ENCODE measurements around the gene COPZ1.

Gene COPZ1

GRCh38 chr12:54303640-54304039, 21.3 kb upstream of the COPZ1 start:
- Histone ChIP-seq H2BK5ac (ENCODE audit: low read depth, low read length, poor library complexity) (no peak overlapping the region), H3K4me2 (ENCODE audit: low read length) (no peak overlapping the region), H3K14ac (ENCODE audit: low read length) (no peak overlapping the region), H3K36me3 (ENCODE audit: control insufficient read depth in 1 of 2, insufficient read depth in 2 of 2, low read length in 2 of 2) (no peaks in the 10 kb centered on the region), H4K8ac (ENCODE audit: low read depth, low read length) (no peak overlapping the region), H3K4me1 (ENCODE audit: control insufficient read depth in 1 of 2, insufficient read depth in 2 of 2, low read length in 2 of 2) (peaks cover 18 to 19% of the 10 kb centered on the region in 2 experiments), H3K79me1 (ENCODE audit: low read length) (peaks cover 5% of the 10 kb centered on the region), H3K18ac (ENCODE audit: low read length) (no peak overlapping the region), H3K4me3 (ENCODE audit: low read depth, low read length) (no peak overlapping the region), H3K4ac (ENCODE audit: low read depth, low read length) (no peak overlapping the region), H4K91ac (ENCODE audit: low read depth, low read length) (no peak overlapping the region), H2AFZ (ENCODE audit: insufficient read depth, low read length, poor library complexity) (no peak overlapping the region), H3K9ac (ENCODE audit: low read length) (no peak overlapping the region), H3K27ac (ENCODE audit: low read depth, low read length) (no peak overlapping the region), H3K9me3 (ENCODE audit: insufficient read depth, low read depth, low read length) (no peaks in the 10 kb centered on the region), H3K23ac (ENCODE audit: low read length) (no peak overlapping the region), H3K79me2 (ENCODE audit: control insufficient read depth, insufficient read depth, low read length, poor library complexity) (no peaks in the 10 kb centered on the region), H3K27me3 (ENCODE audit: insufficient read depth, low read length) (no peaks in the 10 kb centered on the region), H2BK12ac (ENCODE audit: low read length) (no peak overlapping the region), H2AK5ac (ENCODE audit: low read length) (no peak overlapping the region), H4K12ac (ENCODE audit: low read depth, low read length) (no peak overlapping the region), H2BK120ac (ENCODE audit: insufficient read depth, low read length, poor library complexity) (no peak overlapping the region)
- DNase-seq = no peak

- Histone ChIP-seq H3K18ac (ENCODE audit: low read length) (no peak overlapping the region), H3K4me1 (ENCODE audit: control insufficient read depth in 1 of 2, insufficient read depth in 2 of 2, low read length in 2 of 2) (peaks cover 18 to 19% of the 10 kb centered on the region in 2 experiments), H2BK120ac (ENCODE audit: insufficient read depth, low read length, poor library complexity) (no peak overlapping the region), H2AK5ac (ENCODE audit: low read length) (no peak overlapping the region), H3K4me3 (ENCODE audit: low read depth, low read length) (no peak overlapping the region), H3K9me3 (ENCODE audit: insufficient read depth, low read depth, low read length) (no peaks in the 10 kb centered on the region), H3K36me3 (ENCODE audit: control insufficient read depth in 1 of 2, insufficient read depth in 2 of 2, low read length in 2 of 2) (no peaks in the 10 kb centered on the region), H3K9ac (ENCODE audit: low read length) (no peak overlapping the region), H3K27me3 (ENCODE audit: insufficient read depth, low read length) (no peaks in the 10 kb centered on the region), H3K14ac (ENCODE audit: low read length) (no peak overlapping the region), H3K4ac (ENCODE audit: low read depth, low read length) (no peak overlapping the region), H2BK12ac (ENCODE audit: low read length) (no peak overlapping the region), H2AFZ (ENCODE audit: insufficient read depth, low read length, poor library complexity) (no peak overlapping the region), H2BK5ac (ENCODE audit: low read depth, low read length, poor library complexity) (no peak overlapping the region), H4K91ac (ENCODE audit: low read depth, low read length) (no peak overlapping the region), H3K79me1 (ENCODE audit: low read length) (peaks cover 5% of the 10 kb centered on the region), H3K4me2 (ENCODE audit: low read length) (no peak overlapping the region), H4K8ac (ENCODE audit: low read depth, low read length) (peak overlapping the region; percentile 53), H3K79me2 (ENCODE audit: control insufficient read depth, insufficient read depth, low read length, poor library complexity) (no peaks in the 10 kb centered on the region), H4K12ac (ENCODE audit: low read depth, low read length) (no peak overlapping the region), H3K27ac (ENCODE audit: low read depth, low read length) (no peak overlapping the region), H3K23ac (ENCODE audit: low read length) (no peak overlapping the region)
- WGBS (ENCODE audit: extremely low coverage, insufficient coverage, insufficient read length) = no CpG with 5 or more reads among the region's 12 CpGs
- peak; percentile 89 to 92 for DNase-seq
Measured at GRCh38 chr12:54304187-54304810, 20.6 kb upstream of the COPZ1 start.

- Histone ChIP-seq H4K8ac (ENCODE audit: low read depth, low read length) (no peak overlapping the region), H3K14ac (ENCODE audit: low read length) (no peak overlapping the region)
- no CpG with 5 or more reads among the region's 8 CpGs for WGBS (ENCODE audit: extremely low coverage, insufficient coverage, insufficient read length)
Measured at GRCh38 chr12:54306925-54307741, 17.8 kb upstream of the COPZ1 start.

DNA sequence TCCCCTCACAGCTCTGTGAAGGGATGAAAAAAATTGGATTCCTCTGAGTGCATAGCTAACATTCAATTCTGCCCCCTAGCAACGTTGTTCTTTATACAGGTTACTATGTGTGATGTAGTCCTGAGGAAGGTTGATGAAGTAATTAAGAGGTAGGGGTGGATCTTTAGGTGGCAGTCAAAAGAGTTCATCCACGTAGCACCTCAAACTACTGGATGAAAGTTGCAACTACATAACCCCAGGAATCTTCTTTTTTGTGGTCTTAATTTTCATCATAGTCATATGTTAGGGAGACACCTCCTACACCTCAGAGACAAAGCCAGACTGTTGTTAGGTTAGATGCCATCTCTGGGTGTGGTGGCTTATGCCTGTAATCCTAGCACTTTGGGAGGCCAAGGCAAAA, 13.9 kb upstream of the COPZ1 start:
- Histone ChIP-seq H2BK5ac (ENCODE audit: low read depth, low read length, poor library complexity) (no peak overlapping the region), H3K18ac (ENCODE audit: low read length) (no peak overlapping the region), H3K27ac (ENCODE audit: low read depth, low read length) (no peak overlapping the region), H3K4me1 (ENCODE audit: control insufficient read depth in 1 of 2, insufficient read depth in 2 of 2, low read length in 2 of 2) (no peaks in the 10 kb centered on the region), H4K91ac (ENCODE audit: low read depth, low read length) (no peak overlapping the region), H3K4me2 (ENCODE audit: low read length) (no peak overlapping the region), H3K9ac (ENCODE audit: low read length) (no peak overlapping the region), H3K9me3 (ENCODE audit: insufficient read depth, low read depth, low read length) (no peaks in the 10 kb centered on the region), H3K27me3 (ENCODE audit: insufficient read depth, low read length) (no peaks in the 10 kb centered on the region), H2AK5ac (ENCODE audit: low read length) (no peak overlapping the region), H3K14ac (ENCODE audit: low read length) (no peak overlapping the region), H2BK12ac (ENCODE audit: low read length) (no peak overlapping the region), H2AFZ (ENCODE audit: insufficient read depth, low read length, poor library complexity) (no peak overlapping the region), H4K12ac (ENCODE audit: low read depth, low read length) (no peak overlapping the region), H3K79me1 (ENCODE audit: low read length) (no peaks in the 10 kb centered on the region), H3K4ac (ENCODE audit: low read depth, low read length) (no peak overlapping the region), H3K79me2 (ENCODE audit: control insufficient read depth, insufficient read depth, low read length, poor library complexity) (no peaks in the 10 kb centered on the region), H2BK120ac (ENCODE audit: insufficient read depth, low read length, poor library complexity) (no peak overlapping the region), H3K36me3 (ENCODE audit: control insufficient read depth in 1 of 2, insufficient read depth in 2 of 2, low read length in 2 of 2) (no peaks in the 10 kb centered on the region), H3K23ac (ENCODE audit: low read length) (no peak overlapping the region), H4K8ac (ENCODE audit: low read depth, low read length) (no peak overlapping the region), H3K4me3 (ENCODE audit: low read depth, low read length) (no peak overlapping the region)
- no CpG with 5 or more reads among the region's 2 CpGs for WGBS (ENCODE audit: extremely low coverage, insufficient coverage, insufficient read length)
- DNase-seq = peak in 1 of 2 donors; percentile 36

More at GRCh38 chr12:54306925-54307741, 17.8 kb upstream of the COPZ1 start:
- H2AK5ac ChIP-seq (ENCODE audit: low read length) = no peak overlapping the region
- peaks cover 5% of the 10 kb centered on the region in 2 experiments for H3K4me1 ChIP-seq (ENCODE audit: control insufficient read depth in 1 of 2, insufficient read depth in 2 of 2, low read length in 2 of 2)
- no peak overlapping the region for H2BK120ac ChIP-seq (ENCODE audit: insufficient read depth, low read length, poor library complexity)
- H3K4ac ChIP-seq (ENCODE audit: low read depth, low read length) = no peak overlapping the region
- H2AFZ ChIP-seq (ENCODE audit: insufficient read depth, low read length, poor library complexity) = no peak overlapping the region
- no peak for DNase-seq
- no peaks in the 10 kb centered on the region for H3K36me3 ChIP-seq (ENCODE audit: control insufficient read depth in 1 of 2, insufficient read depth in 2 of 2, low read length in 2 of 2)
- peaks cover 2% of the 10 kb centered on the region for H3K79me1 ChIP-seq (ENCODE audit: low read length)
- H3K23ac ChIP-seq (ENCODE audit: low read length) = no peak overlapping the region
- no peak overlapping the region for H3K27ac ChIP-seq (ENCODE audit: low read depth, low read length)
- H3K9me3 ChIP-seq (ENCODE audit: insufficient read depth, low read depth, low read length) = no peaks in the 10 kb centered on the region
- no peaks in the 10 kb centered on the region for H3K79me2 ChIP-seq (ENCODE audit: control insufficient read depth, insufficient read depth, low read length, poor library complexity)
- H2BK12ac ChIP-seq (ENCODE audit: low read length) = no peak overlapping the region
- H2BK5ac ChIP-seq (ENCODE audit: low read depth, low read length, poor library complexity) = no peak overlapping the region
- H3K27me3 ChIP-seq (ENCODE audit: insufficient read depth, low read length) = no peaks in the 10 kb centered on the region
- no peak overlapping the region for H3K18ac ChIP-seq (ENCODE audit: low read length)
- no peak overlapping the region for H4K12ac ChIP-seq (ENCODE audit: low read depth, low read length)
- no peak overlapping the region for H4K91ac ChIP-seq (ENCODE audit: low read depth, low read length)
- no peak overlapping the region for H3K9ac ChIP-seq (ENCODE audit: low read length)
- H3K4me3 ChIP-seq (ENCODE audit: low read depth, low read length) = no peak overlapping the region
- H3K4me2 ChIP-seq (ENCODE audit: low read length) = no peak overlapping the region

Data from trophoblast cell (in vitro differentiated cells and primary cell).